Duodenal mucosa (tissue), 2 donors: ENCODE results near the gene TC2N.

Experiments used
- H3K27ac ChIP-seq: one replicate; pipeline ENCODE4 v1.7.0; 2013; ENCODE audit warnings: low read depth, low read length
- H3K27me3 ChIP-seq, 2 donors: one replicate each; pipeline ENCODE4 v1.7.0; 2013; ENCODE audit warnings: low read length in 2 of 2, control low read depth in 1 of 2; ENCODE audit not compliant: insufficient read depth in 2 of 2, control insufficient read depth in 1 of 2
- H3K36me3 ChIP-seq, 2 donors: one replicate each; pipeline ENCODE4 v1.7.0; 2013; ENCODE audit warnings: low read length in 2 of 2, control low read depth in 1 of 2; ENCODE audit not compliant: insufficient read depth in 2 of 2, control insufficient read depth in 1 of 2
- H3K4me1 ChIP-seq, 2 donors: one replicate each; pipeline ENCODE4 v1.7.0; 2013; ENCODE audit warnings: low read length in 2 of 2, control low read depth in 1 of 2; ENCODE audit not compliant: insufficient read depth in 2 of 2, control insufficient read depth in 1 of 2
- H3K4me3 ChIP-seq, 2 donors: one replicate each; pipeline ENCODE4 v1.7.0; 2013; ENCODE audit warnings: low read length in 2 of 2, low read depth in 1 of 2
- H3K9ac ChIP-seq, 2 donors: one replicate each; pipeline ENCODE4 v1.7.0; 2013; ENCODE audit warnings: low read length in 2 of 2, low read depth in 1 of 2
- H3K9me3 ChIP-seq, 2 donors: one replicate each; pipeline ENCODE4 v1.7.0; 2013; ENCODE audit warnings: low read length in 2 of 2, control low read depth in 1 of 2; ENCODE audit not compliant: control insufficient read depth in 1 of 2

The TC2N gene

GRCh38 chr14:91837076-91837475 is 30.3 kb downstream of the TC2N start:
- no peaks in the 10 kb centered on the region for H3K27me3 ChIP-seq
- H3K9me3 ChIP-seq = no peaks in the 10 kb centered on the region
- H3K36me3 ChIP-seq = no peaks in the 10 kb centered on the region
- peaks cover 12 to 14% of the 10 kb centered on the region in 2 donors for H3K4me1 ChIP-seq
- H3K27ac ChIP-seq = no peak overlapping the region
- H3K4me3 ChIP-seq = peak overlapping the region; percentile 71 to 82
- peak overlapping the region; percentile 79 to 86 for H3K9ac ChIP-seq

GRCh38 chr14:91835920-91836843 is 31.2 kb downstream of the TC2N start:
- Histone ChIP-seq H3K27ac (peak overlapping the region; percentile 71), H3K4me3 (peak overlapping the region; percentile 73 to 82), H3K36me3 (no peaks in the 10 kb centered on the region), H3K9ac (peak overlapping the region; percentile 79 to 91), H3K4me1 (peaks cover 14 to 15% of the 10 kb centered on the region in 2 donors), H3K27me3 (no peaks in the 10 kb centered on the region), H3K9me3 (no peaks in the 10 kb centered on the region)

- Histone ChIP-seq H3K27me3 (no peaks in the 10 kb centered on the region), H3K36me3 (no peaks in the 10 kb centered on the region), H3K9ac (peak overlapping the region; percentile 73 to 91), H3K4me3 (peak overlapping the region; percentile 73 to 82), H3K27ac (peak overlapping the region; percentile 71), H3K4me1 (peaks cover 14 to 21% of the 10 kb centered on the region in 2 donors), H3K9me3 (no peaks in the 10 kb centered on the region)
Measured at GRCh38 chr14:91835197-91835919, 32.0 kb downstream of the TC2N start.

DNA sequence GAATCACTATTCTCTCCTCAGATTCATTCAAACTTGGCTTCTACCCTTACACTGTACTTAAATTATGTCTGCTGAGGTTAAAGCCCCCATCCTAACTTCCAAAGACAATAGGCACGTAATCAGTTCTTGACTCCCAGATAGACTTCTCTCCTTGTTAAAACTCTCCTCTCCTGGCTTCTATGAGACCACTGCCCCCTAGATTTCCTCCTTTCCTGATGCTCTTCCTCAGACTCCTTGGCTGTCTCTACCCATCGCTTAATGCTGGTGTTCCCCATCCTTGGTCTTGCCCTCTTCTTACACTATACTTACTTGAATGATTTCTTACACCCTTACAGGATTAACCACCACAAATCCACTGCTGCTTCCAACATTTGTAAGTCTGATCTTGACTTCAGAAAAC is 32.8 kb downstream of the TC2N start:
- Histone ChIP-seq H3K27ac (no peak overlapping the region), H3K9ac (peak overlapping the region in 1 of 2 donors; percentile 11), H3K27me3 (no peaks in the 10 kb centered on the region), H3K4me1 (peaks cover 14 to 27% of the 10 kb centered on the region in 2 donors), H3K36me3 (no peaks in the 10 kb centered on the region), H3K9me3 (no peaks in the 10 kb centered on the region), H3K4me3 (peak overlapping the region; percentile 18 to 45)

DNA sequence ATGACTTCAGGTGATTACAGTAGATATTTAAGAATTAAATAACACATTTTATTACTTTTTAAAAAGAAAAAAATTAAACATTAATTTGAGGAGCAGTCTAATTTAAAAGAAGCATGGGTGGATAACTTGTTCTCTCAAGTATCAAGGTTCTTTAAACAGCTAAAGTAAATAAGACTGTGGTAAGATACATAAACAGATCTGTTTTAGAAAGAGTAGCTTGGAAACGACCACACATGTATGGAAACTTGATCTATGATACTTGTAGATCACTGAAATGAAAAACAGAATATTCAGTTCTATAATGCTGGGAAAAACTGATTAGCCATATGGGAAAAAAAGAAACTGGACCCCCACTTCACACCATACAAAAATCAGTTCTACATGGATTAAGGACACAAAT is 36.0 kb downstream of the TC2N start:
- Histone ChIP-seq H3K36me3 (no peaks in the 10 kb centered on the region), H3K27me3 (no peaks in the 10 kb centered on the region), H3K9ac (no peak overlapping the region), H3K4me3 (no peak overlapping the region), H3K9me3 (no peaks in the 10 kb centered on the region), H3K27ac (no peak overlapping the region), H3K4me1 (peaks cover 0 to 23% of the 10 kb centered on the region in 2 donors)

- H3K9ac ChIP-seq = no peak overlapping the region
- no peaks in the 10 kb centered on the region for H3K36me3 ChIP-seq
- no peaks in the 10 kb centered on the region for H3K9me3 ChIP-seq
- H3K27ac ChIP-seq = no peak overlapping the region
- H3K27me3 ChIP-seq = no peaks in the 10 kb centered on the region
- H3K4me3 ChIP-seq = no peak overlapping the region
- peaks cover 0 to 23% of the 10 kb centered on the region in 2 donors for H3K4me1 ChIP-seq
Measured at GRCh38 chr14:91830777-91831176, 36.6 kb downstream of the TC2N start.

DNA sequence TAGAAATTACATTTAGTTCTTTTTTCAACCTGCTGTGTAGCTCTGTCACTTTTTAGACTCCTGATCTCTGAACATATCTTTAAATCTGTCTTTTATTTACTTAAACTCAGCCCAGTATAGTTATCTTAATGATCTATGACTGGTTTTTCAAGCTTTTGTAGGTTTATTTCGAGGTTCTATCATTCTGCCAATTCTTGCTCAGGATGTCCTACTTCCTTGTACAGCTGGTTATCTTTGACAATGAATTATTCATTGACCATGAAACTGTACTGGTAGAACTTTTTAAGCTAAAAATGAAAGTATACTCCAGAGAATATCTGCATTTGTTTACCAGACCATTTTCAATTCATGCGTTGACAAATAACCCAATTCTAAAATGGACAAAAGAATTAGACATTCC is 37.8 kb downstream of the TC2N start:
- Histone ChIP-seq H3K4me3 (no peak overlapping the region), H3K36me3 (no peaks in the 10 kb centered on the region)

GRCh38 chr14:91827746-91828145 is 39.6 kb downstream of the TC2N start:
- H3K27ac ChIP-seq = no peak overlapping the region
- no peaks in the 10 kb centered on the region for H3K9me3 ChIP-seq
- no peak overlapping the region for H3K9ac ChIP-seq
- H3K4me3 ChIP-seq = no peak overlapping the region
- H3K36me3 ChIP-seq = no peaks in the 10 kb centered on the region
- H3K27me3 ChIP-seq = no peaks in the 10 kb centered on the region
- H3K4me1 ChIP-seq = peaks cover 0 to 23% of the 10 kb centered on the region in 2 donors

More for the DNA sequence above, 37.8 kb downstream of the TC2N start:
- Histone ChIP-seq H3K27me3 (no peaks in the 10 kb centered on the region), H3K27ac (no peak overlapping the region), H3K9ac (no peak overlapping the region), H3K9me3 (no peaks in the 10 kb centered on the region), H3K4me1 (peaks cover 0 to 23% of the 10 kb centered on the region in 2 donors)

DNA sequence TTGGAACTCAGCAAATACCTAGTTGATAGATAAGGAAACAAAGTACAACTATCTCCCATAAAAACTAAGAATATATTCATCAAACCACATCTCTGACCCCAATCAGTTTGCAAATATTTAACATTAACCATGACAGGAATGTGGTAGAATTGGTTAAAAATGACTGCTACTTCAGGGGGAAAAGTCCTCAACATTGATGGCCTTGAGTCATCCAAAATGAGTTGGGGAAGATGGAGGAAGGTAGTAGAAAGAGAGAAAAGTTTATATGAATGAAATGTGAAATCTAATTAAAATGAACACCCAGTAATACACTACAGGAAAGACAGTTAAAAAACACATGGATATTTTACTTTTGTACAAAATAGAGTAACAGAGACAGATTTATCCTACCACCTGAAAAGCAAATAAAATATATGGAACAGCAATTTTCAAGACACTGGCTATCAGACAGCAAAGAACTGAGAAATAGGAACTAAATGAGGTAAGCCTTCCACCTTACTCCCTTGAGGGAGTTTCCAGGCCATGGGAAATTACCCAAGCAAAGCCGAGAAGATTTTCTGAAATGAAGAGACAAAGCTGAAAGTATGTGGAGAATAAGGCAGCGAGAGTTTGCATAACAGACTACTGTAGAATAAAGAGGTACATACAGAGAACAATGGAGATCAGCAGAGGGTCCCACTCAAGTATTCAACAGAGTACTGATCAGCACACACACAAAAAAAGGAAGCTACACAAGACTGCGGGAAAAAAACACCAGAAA is 49.6 kb downstream of the TC2N start:
- Histone ChIP-seq H3K9ac (no peak overlapping the region), H3K36me3 (no peaks in the 10 kb centered on the region), H3K4me3 (no peak overlapping the region), H3K27ac (no peak overlapping the region), H3K27me3 (no peaks in the 10 kb centered on the region), H3K4me1 (no peaks in the 10 kb centered on the region), H3K9me3 (peaks cover 0 to 11% of the 10 kb centered on the region in 2 donors)
